ENCODE data around the gene STX18.

Gene STX18

GRCh38 chr4:4377732-4378460 lies 164.0 kb downstream of the STX18 start:
- no peak for DNase-seq (ENCODE audit: low read depth)

- no peak for DNase-seq (ENCODE audit: low read depth)
Measured at GRCh38 chr4:4377191-4377590, 164.7 kb downstream of the STX18 start.

GRCh38 chr4:4376074-4376473 lies 165.8 kb downstream of the STX18 start:
- DNase-seq (ENCODE audit: low read depth) = no peak

- no peak for DNase-seq (ENCODE audit: low read depth)
Measured at GRCh38 chr4:4374388-4375098, 167.3 kb downstream of the STX18 start.
